GM19043 (cell line): Measurements from ENCODE around the gene UHRF2.
A peak's percentile ranks its signal among the peaks of the same experiment; 100 is the strongest.
"Not testable (repeated sequence)": the region's sequence is repeated elsewhere in the genome, so short reads cannot be mapped to it uniquely, and the experiment has no call there.

ENCODE experiments used
- ATAC-seq: cut with Tn5 transposase; IDR thresholded peaks from one replicate; pipeline ENCODE4 v1.9.1; 2021; ENCODE audit warnings: low read depth; ENCODE audit not compliant: unreplicated experiment

Gene UHRF2, protein sequence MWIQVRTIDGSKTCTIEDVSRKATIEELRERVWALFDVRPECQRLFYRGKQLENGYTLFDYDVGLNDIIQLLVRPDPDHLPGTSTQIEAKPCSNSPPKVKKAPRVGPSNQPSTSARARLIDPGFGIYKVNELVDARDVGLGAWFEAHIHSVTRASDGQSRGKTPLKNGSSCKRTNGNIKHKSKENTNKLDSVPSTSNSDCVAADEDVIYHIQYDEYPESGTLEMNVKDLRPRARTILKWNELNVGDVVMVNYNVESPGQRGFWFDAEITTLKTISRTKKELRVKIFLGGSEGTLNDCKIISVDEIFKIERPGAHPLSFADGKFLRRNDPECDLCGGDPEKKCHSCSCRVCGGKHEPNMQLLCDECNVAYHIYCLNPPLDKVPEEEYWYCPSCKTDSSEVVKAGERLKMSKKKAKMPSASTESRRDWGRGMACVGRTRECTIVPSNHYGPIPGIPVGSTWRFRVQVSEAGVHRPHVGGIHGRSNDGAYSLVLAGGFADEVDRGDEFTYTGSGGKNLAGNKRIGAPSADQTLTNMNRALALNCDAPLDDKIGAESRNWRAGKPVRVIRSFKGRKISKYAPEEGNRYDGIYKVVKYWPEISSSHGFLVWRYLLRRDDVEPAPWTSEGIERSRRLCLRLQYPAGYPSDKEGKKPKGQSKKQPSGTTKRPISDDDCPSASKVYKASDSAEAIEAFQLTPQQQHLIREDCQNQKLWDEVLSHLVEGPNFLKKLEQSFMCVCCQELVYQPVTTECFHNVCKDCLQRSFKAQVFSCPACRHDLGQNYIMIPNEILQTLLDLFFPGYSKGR

DNA sequence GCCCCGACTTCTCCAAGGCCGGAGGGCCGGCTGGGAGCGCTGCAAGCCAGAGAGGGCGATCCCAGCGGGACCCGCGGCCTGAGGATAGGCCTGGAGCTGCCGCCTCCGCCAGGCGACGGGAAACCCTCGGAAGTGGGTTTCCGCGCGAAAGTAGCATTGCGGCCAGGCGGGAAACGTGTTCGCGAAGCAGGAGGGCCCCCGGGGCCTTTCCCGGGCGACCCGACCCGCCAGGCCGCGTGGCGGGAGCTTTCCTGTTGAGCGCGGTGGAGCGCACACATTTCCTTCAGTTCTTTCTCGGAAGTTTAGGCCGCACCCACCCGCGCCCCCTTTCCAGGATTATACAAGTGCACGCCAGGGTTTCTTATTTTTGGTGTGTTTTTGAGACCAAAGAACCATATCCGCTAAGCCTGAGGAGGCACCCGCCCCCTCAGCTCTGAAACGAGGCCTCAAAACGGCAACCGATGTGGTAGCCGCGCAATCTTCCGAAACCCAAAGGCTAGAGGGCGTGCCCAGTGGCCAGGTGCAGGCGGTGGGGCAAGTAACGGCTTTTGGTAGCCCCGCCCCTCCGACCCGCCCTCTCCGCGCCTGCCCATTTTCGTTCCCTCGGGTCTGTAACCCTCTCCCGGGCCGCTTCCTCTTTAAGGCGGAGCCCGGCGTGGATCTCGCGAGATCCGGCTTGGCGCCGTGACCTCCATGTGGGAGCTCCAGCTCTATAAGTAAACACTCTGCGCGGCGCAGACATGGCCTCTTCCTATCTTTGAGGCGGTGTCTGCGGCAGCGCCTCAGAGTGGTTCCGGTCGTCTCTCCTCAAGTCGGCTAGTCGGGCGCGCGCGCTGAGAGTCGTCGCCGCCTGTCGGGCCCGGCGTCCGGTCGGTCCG lies at the start of gene UHRF2:
Gene UHRF2 (plus strand): TSS at position 713 of the 878 bp plus-strand sequence. CDS start 292 bp downstream, outside the sequence.
- peak; percentile 69 for ATAC-seq

DNA sequence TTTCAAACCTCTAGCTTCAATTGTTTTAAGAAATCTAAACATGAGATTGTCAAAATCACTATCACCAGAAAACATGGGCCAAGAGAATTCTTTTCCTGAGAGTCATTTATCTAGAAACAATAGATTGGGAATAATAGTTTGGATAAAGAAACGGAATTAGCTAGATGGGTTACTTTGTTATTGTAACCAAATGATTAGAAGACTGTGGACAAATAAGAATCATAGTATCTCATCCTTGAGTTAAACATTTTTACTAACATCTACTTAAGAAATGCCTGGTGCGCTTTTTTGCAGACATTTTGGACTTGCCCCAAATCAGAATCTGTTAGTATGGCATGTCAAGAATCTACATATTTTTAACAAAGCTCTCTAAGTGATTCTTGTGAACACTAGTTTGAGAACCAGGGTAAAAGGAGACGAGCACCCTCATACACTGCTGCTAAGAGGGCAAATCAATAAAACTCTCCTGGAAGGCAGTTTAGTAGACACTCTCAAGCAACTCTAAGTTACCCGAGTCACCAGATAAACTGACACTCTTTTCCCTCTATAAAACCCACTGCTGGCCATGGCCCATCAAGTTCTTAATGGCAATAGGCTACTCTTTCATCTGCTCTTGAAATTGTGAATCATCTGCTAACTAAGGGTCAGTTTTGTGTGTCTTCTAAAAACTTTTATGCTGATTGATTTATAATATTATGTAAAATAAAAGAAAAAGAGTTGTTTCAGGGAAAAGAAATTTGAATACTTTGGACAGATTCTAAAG lies 45.7 kb upstream of the UHRF2 start:
- no peak for ATAC-seq

DNA sequence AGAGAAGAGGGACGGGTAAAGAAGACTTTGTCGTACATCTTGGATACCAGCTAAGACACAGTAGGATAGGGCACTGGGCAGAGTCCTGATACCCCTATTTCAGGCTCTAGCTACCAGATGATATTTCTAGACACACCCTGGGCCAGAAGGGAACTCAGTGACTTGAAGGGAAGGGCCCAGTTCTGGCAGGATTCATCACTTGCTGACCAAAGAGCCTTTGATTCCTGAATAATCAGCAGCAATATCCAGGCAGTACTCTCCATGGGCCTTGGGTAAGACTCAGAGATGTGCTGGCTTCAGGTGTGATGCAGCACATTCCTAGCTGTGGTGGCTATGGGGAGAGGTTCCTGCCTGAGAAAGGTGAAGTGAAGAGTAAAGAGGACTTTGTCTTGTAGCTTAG lies 44.2 kb upstream of the UHRF2 start:
- no peak for ATAC-seq

DNA sequence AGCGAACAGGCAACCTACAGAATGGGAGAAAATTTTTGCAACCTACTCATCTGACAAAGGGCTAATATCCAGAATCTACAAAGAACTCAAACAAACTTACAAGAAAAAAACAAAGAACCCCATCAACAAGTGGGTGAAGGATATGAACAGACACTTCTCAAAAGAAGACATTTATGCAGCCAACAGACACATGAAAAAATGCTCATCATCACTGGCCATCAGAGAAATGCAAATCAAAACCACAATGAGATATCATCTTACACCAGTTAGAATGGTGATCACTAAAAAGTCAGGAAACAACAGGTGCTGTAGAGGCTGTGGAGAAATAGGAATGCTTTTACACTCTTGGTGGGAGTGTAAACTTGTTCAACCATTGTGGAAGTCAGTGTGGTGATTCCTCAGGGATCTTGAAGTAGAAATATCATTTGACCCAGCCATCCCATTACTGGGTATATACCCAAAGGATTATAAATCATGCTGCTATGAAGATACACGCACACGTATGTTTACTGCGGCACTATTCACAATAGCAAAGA lies 31.5 kb upstream of the UHRF2 start:
- not testable (repeated sequence) for ATAC-seq

- no peak for ATAC-seq
Measured at GRCh38 chr9:6382681-6383080, 30.3 kb upstream of the UHRF2 start.

GRCh38 chr9:6383551-6384225 lies 29.3 kb upstream of the UHRF2 start:
- ATAC-seq: no peak

- no peak for ATAC-seq
Measured at GRCh38 chr9:6384732-6385131, 28.3 kb upstream of the UHRF2 start.

DNA sequence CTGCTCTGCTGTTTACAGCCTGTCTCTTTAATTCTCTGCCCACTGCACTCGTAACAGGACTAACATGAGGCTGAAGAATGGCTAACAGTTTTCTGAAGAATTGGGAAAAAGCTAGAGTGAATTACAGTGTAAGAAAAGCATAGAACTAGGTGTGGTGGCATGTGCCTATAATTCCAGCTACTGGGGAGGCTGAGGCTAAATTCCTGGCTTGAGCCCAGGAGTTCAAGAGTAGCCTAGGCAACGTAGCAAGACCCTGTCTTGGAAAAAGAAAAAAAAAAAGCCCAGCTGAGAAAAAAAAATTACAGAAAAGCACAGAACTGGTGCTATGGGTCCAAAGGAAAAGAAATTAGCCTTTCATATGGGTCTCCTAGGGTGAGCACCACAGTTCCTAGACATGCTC lies 13.9 kb upstream of the UHRF2 start:
- no peak for ATAC-seq

DNA sequence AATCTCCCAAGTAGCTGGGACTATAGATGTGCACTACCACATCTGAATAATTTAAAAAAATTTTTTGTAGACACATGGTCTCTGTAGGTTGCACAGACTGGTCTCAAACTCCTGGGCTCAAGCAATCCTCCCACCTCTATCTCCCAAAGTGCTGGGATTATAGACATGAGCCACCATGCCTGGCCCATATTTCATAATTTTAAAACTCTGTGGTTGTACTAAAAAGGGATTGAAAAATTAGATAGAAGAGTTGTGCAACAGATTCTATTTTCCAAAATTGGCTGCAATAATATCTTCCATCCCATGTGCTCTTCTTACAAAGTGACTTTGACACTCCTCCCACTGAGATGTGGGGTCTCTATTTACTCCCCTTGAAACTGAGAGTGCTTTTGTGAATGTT lies 7.6 kb upstream of the UHRF2 start:
- ATAC-seq: no peak

DNA sequence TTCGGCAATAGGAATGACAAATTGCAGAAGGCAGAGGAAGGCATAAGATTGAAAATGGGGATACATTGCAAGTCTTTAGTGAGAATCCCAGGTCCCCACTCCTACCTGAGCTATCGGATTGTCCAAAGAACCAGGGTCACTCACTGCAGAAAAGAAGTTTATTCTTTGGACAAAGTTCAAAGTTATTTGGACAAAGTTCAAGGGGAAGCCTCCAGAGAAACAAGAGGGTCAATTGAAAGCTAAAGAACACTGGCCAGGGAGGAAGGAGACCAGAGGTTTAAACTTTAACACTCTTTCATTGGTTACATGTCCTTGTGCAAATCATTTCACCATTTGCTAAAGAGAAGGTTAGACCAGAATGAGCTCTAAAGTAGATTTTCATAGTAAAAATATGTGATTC lies 5.2 kb upstream of the UHRF2 start:
- ATAC-seq: no peak

- ATAC-seq: no peak
Measured at GRCh38 chr9:6408320-6408719, 4.7 kb upstream of the UHRF2 start.

- ATAC-seq: no peak
Measured at GRCh38 chr9:6409811-6410210, 3.2 kb upstream of the UHRF2 start.

DNA sequence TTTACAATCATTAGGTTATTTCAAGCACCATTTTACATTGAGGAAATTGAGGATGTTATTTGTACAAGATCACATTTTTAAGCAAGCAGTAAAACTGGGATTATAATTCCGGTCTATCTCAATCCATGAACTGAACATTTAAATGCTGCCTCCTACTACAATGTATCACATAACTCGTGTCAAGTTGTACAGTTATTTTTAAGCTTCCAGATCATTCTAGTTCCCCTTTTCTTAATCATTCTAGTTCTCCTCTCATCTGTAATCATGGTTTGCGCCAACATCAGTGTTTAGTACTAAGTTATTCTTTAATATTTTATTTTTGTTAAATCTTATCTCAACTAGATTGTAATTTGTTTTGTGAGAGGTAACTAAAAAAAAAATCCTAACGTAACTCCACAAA lies 2.4 kb upstream of the UHRF2 start:
- no peak for ATAC-seq

- ATAC-seq: peak; percentile 10
Measured at GRCh38 chr9:6413365-6414246, 607 bp downstream of the UHRF2 start.

DNA sequence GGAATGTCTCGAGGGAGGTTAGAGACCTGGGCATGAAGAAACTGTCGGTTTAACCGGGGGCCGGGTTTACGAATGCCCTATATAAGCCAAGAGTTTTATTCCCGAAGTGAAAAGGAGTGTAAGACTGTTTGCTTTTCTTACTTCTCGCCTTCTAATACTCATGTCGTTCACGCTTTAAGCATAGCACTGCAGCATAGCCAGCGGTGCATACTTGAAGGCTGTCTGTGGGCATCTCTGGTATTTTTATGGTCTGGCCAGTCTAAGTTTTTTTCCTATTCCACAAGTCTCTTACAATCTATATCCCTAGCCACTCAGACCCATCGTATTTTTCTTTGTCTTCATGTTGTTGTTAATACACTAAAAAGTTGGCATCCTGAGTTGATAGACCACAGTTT lies 1.2 kb downstream of the UHRF2 start:
- no peak for ATAC-seq

DNA sequence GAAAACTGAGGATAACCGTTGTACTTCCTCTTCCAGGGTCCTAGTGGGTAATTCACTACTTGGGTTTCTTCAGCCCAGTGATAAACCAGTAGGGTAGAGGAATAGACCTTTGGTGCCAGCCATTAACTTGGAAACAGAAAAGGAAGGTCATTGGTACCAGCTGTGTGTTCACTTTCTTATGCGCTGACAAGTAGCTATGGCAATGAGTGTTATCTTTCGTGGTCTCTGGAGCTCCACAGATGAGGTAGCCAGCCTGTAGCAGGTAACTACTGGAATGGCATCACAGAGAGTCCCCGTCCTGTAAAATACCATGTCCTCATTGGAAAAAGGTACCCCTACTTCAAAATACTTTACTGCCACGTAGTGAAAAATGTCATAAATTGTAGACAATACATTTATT lies 2.3 kb downstream of the UHRF2 start:
- ATAC-seq: no peak

GRCh38 chr9:6417186-6417585 lies 4.2 kb downstream of the UHRF2 start:
- ATAC-seq: no peak

- ATAC-seq: no peak
Measured at GRCh38 chr9:6418764-6419163, 5.8 kb downstream of the UHRF2 start.
